Ovary (tissue), 3 donors: ENCODE measurements around the gene STXBP2.

ENCODE experiments used
- CTCF ChIP-seq, 3 donors: fragments of 450-650 bp in 2 of 3; fragments of 200-600 bp in 1 of 3; IDR thresholded peaks; one replicate each; pipeline versions ENCODE4 v1.5.1 to v1.8.0; 2016 to 2022; ENCODE audit warnings: antibody characterized with exemption in 3 of 3, mild to moderate bottlenecking in 1 of 3
- EP300 ChIP-seq: sonication (generic); formaldehyde crosslinking; IDR thresholded peaks from one replicate; pipeline ENCODE4 v1.6.1; 2017; ENCODE audit warnings: antibody characterized with exemption
- donor health status: DM: no; HTN: no; CAD: no.

DNA sequence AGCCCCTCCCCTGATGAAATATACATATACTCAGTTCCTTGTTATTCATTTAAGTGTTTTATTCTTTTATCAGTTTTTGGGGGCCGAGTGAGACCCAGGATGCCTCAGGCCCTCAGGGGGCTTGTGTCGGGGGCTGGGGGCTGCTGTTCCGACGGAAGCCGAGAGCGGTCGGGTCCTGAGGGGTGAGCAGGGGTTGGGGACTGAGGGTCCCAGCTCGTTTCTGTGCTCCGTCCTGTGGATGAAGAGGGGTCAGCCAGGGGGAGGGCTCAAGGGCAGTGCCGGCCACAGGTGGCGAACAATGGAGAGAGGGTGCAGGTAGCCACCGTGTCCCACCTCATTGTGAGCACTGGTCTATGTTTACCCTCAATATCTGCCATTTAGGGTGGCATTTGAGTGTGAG is 5.3 kb upstream of the STXBP2 start:
- TF ChIP-seq CTCF (IDR thresholded peaks at IDR 0.05) (no peak), EP300 (no peak)
